HCT116 (cell line): Measurements from ENCODE around the gene MARS1. TPM values are rescaled to one million over a fixed set of nuclear protein-coding genes. Genes with fewer than 3 reads are reported as not detected.

ENCODE experiments used
- ATAC-seq: fragments of 200-7000 bp; cut with Tn5 transposase; 2 replicates; pipeline ENCODE4 v1.9.1; 2020; ENCODE audit warnings: mild to moderate bottlenecking, moderate library complexity
- BruUV-seq: library from RNA; stranded (reverse); fragments of 400-500 nt; replicated peaks from 2 replicates; lab custom pipeline; 2021; lab: Mats Ljungman, UMichigan
- CTCF ChIA-PET: fragments of 300-600 bp; sonication (Branson Sonifier 250); formaldehyde crosslinking; loops from one replicate; lab custom pipeline; 2021; ENCODE audit warnings: antibody characterized with exemption; lab: Charles Lee
- POLR2A ChIA-PET: fragments of 300-600, 350-600 bp; sonication (Branson Sonifier 250); formaldehyde crosslinking; loops from one replicate; lab custom pipeline; 2021; ENCODE audit warnings: antibody characterized with exemption; lab: Charles Lee
- RAD21 ChIA-PET, 2 experiments: fragments of 300-600 bp; sonication (Branson Sonifier 250); formaldehyde crosslinking; loops; one replicate each; lab custom pipeline; 2023; ENCODE audit warnings: low total read pairs in 2 of 2; ENCODE audit not compliant: uncharacterized antibody in 2 of 2, unreplicated experiment in 2 of 2, low non-redundant PET in 1 of 2; lab: Charles Lee
- DNase-seq: peaks from one replicate; pipeline ENCODE4 v3.0.0-alpha.2; 2010; ENCODE audit warnings: low read depth, low spot score
- H2AFZ ChIP-seq: fragments of 200-600 bp; shearing (Covaris generic), sonication (generic); 2 replicates; pipeline ENCODE4 v1.6.1; 2017; ENCODE audit warnings: low read depth, mixed run types, mixed read lengths, antibody characterized with exemption, low read length; ENCODE audit not compliant: poor library complexity, severe bottlenecking
- H3K27ac ChIP-seq: 2 replicates; pipeline ENCODE4 v1.5.1; 2012; ENCODE audit warnings: low read depth, low read length
- H3K27me3 ChIP-seq: fragments of 200-600 bp; sonication (generic); 2 replicates; pipeline ENCODE4 v1.6.1; 2016; ENCODE audit warnings: mixed run types, low read length, mixed read lengths; ENCODE audit not compliant: insufficient read depth
- H3K36me3 ChIP-seq, 2 experiments: fragments of 200-500 bp in 1 of 2; fragments of 200-600 bp in 1 of 2; sonication (Bioruptor generic) in 1 of 2; sonication (generic) in 1 of 2; 2 replicates each; pipeline versions ENCODE4 v1.5.1 to v1.6.1; 2014 to 2016; ENCODE audit warnings: low read length in 2 of 2, inconsistent platforms in 1 of 2, mixed read lengths in 1 of 2, mixed run types in 1 of 2; ENCODE audit not compliant: insufficient read depth in 2 of 2, control insufficient read depth in 1 of 2
- H3K4me1 ChIP-seq, 2 experiments: fragments of 200-600 bp in 1 of 2; sonication (generic) in 1 of 2; 2 replicates each; pipeline versions ENCODE4 v1.5.1 to v1.6.1; 2012 to 2017; ENCODE audit warnings: low read length in 2 of 2, inconsistent platforms in 1 of 2, mild to moderate bottlenecking in 1 of 2, mixed read lengths in 1 of 2, mixed run types in 1 of 2, moderate library complexity in 1 of 2; ENCODE audit not compliant: insufficient read depth in 2 of 2, control insufficient read depth in 1 of 2
- H3K4me2 ChIP-seq: fragments of 200-600 bp; sonication (generic); 2 replicates; pipeline ENCODE4 v1.6.1; 2017; ENCODE audit warnings: mixed run types, low read length, mixed read lengths
- H3K4me3 ChIP-seq, 2 experiments: fragments of 200-600 bp in 1 of 2; sonication (generic) in 1 of 2; replicated peaks in 1 of 2; 2 replicates each; pipeline ENCODE4 v1.5.1; 2011 to 2016; ENCODE audit warnings: low read length in 2 of 2, control low read depth in 1 of 2, low read depth in 1 of 2, mild to moderate bottlenecking in 1 of 2, mixed read lengths in 1 of 2, mixed run types in 1 of 2
- H3K79me2 ChIP-seq: fragments of 200-600 bp; sonication (generic); 2 replicates; pipeline ENCODE4 v1.6.1; 2017; ENCODE audit warnings: mild to moderate bottlenecking, mixed run types, low read length, moderate library complexity, mixed read lengths; ENCODE audit not compliant: insufficient read depth
- H3K9ac ChIP-seq: fragments of 200-600 bp; sonication (generic); 2 replicates; pipeline ENCODE4 v1.6.1; 2016; ENCODE audit warnings: low read length, mixed read lengths
- H3K9me2 ChIP-seq: fragments of 200-600 bp; sonication (generic), shearing (Covaris generic); 2 replicates; pipeline ENCODE4 v1.6.1; 2017; ENCODE audit warnings: mixed run types, mild to moderate bottlenecking, moderate library complexity; ENCODE audit not compliant: insufficient read depth
- H3K9me3 ChIP-seq, 2 experiments: fragments of 200-500 bp in 1 of 2; fragments of 200-600 bp in 1 of 2; sonication (Bioruptor generic) in 1 of 2; sonication (generic) in 1 of 2; 2 replicates each; pipeline ENCODE4 v1.6.1; 2014 to 2017; ENCODE audit warnings: low read length in 2 of 2, mixed read lengths in 2 of 2, inconsistent platforms in 1 of 2, low read depth in 1 of 2, mild to moderate bottlenecking in 1 of 2, mixed run types in 1 of 2, moderate library complexity in 1 of 2; ENCODE audit not compliant: control insufficient read depth in 1 of 2, insufficient read depth in 1 of 2
- H4K20me1 ChIP-seq: fragments of 200-600 bp; sonication (generic), shearing (Covaris generic); 2 replicates; pipeline ENCODE4 v1.6.1; 2017; ENCODE audit warnings: mixed run types, mild to moderate bottlenecking, moderate library complexity; ENCODE audit not compliant: insufficient read depth
- CBX3 ChIP-seq: IDR thresholded peaks from 2 replicates; pipeline ENCODE4 v1.6.1; 2012; ENCODE audit warnings: low read depth
- CTCF ChIP-seq, 3 experiments: fragments of 200-600 bp in 1 of 3; sonication (generic) in 1 of 3; IDR thresholded peaks in 2 of 3; conservative IDR thresholded peaks in 1 of 3; 2 replicates each; pipeline ENCODE4 v1.5.1; 2012 to 2017; ENCODE audit warnings: low read depth in 2 of 3, low read length in 2 of 3, antibody characterized with exemption in 1 of 3, borderline replicate concordance in 1 of 3, control low read depth in 1 of 3, mild to moderate bottlenecking in 1 of 3, mixed read lengths in 1 of 3, mixed run types in 1 of 3, moderate library complexity in 1 of 3; ENCODE audit not compliant: insufficient read depth in 1 of 3
- EGR1 ChIP-seq: IDR thresholded peaks from 2 replicates; pipeline ENCODE4 v1.6.1; 2012; ENCODE audit warnings: low read depth
- ELF1 ChIP-seq: IDR thresholded peaks from 2 replicates; pipeline ENCODE4 v1.6.1; 2012; ENCODE audit warnings: low read depth, borderline replicate concordance
- EZH2 ChIP-seq: fragments of 200-600 bp; sonication (generic); IDR thresholded peaks from 2 replicates; pipeline ENCODE4 v1.6.1; 2017; ENCODE audit warnings: antibody characterized with exemption, mixed run types
- EZH2phosphoT487 ChIP-seq: fragments of 200-600 bp; IDR thresholded peaks from 2 replicates; pipeline ENCODE4 v1.6.1; 2018; ENCODE audit warnings: antibody characterized with exemption, borderline replicate concordance
- FOSL1 ChIP-seq: IDR thresholded peaks from 2 replicates; pipeline ENCODE4 v1.6.1; 2012; ENCODE audit warnings: low read depth
- JUND ChIP-seq: IDR thresholded peaks from 2 replicates; pipeline ENCODE4 v1.6.1; 2012
- POLR2AphosphoS5 ChIP-seq: IDR thresholded peaks from 2 replicates; pipeline ENCODE4 v1.6.1; 2011; ENCODE audit warnings: mild to moderate bottlenecking, low read depth, low read length, moderate library complexity
- RAD21 ChIP-seq: IDR thresholded peaks from 2 replicates; pipeline ENCODE4 v1.6.1; 2012; ENCODE audit warnings: low read depth, mild to moderate bottlenecking
- REST ChIP-seq: IDR thresholded peaks from 2 replicates; pipeline ENCODE4 v1.6.1; 2012; ENCODE audit warnings: low read depth
- SP1 ChIP-seq: IDR thresholded peaks from 2 replicates; pipeline ENCODE4 v1.6.1; 2012; ENCODE audit warnings: low read depth
- TCF7L2 ChIP-seq: IDR thresholded peaks from 2 replicates; pipeline ENCODE4 v1.7.0; 2011; ENCODE audit warnings: borderline replicate concordance, inconsistent platforms; ENCODE audit not compliant: insufficient read depth, insufficient read length; ENCODE audit errors: extremely low read depth
- YY1 ChIP-seq: IDR thresholded peaks from 2 replicates; pipeline ENCODE4 v1.6.1; 2011; ENCODE audit warnings: low read length, low read depth, moderate library complexity, mild to moderate bottlenecking; ENCODE audit not compliant: insufficient replicate concordance; ENCODE audit errors: extremely low read depth
- ZBTB33 ChIP-seq: IDR thresholded peaks from 2 replicates; pipeline ENCODE4 v1.6.1; 2011; ENCODE audit warnings: mild to moderate bottlenecking, low read length, moderate library complexity; ENCODE audit not compliant: insufficient replicate concordance; ENCODE audit errors: extremely low read depth
- ZFX ChIP-seq: fragments of 450-650 bp; IDR thresholded peaks from 2 replicates; pipeline ENCODE4 v1.6.1; 2017
- ZNF274 ChIP-seq: fragments of 200-500 bp; sonication (Bioruptor generic); IDR thresholded peaks from 2 replicates; pipeline ENCODE4 v1.6.1; 2014; ENCODE audit warnings: mild to moderate bottlenecking, low read depth, low read length, inconsistent platforms
- intact Hi-C: fragments of 100-400 bp; cut with micrococcal nuclease; formaldehyde crosslinking; loops from 2 replicates; pipeline ENCODE4 v1.10.0; 2022
- total RNA-seq: library from RNA; stranded (reverse); gene quantifications from one replicate; pipeline ENCODE4 v1.2.1, GENCODE V29; 2021; ENCODE audit not compliant: unreplicated experiment
- TF ChIP-seq, protein P1 (sequence below): IDR thresholded peaks from 2 replicates; pipeline ENCODE4 v1.6.1; 2012
- TF ChIP-seq, protein P2 (sequence below): IDR thresholded peaks from 2 replicates; pipeline ENCODE4 v1.6.1; 2012

The MARS1 gene
- total RNA-seq, 1 experiment from 2014 or later: 344 TPM

GRCh38 chr12:57535764-57536596, 48.1 kb downstream of the MARS1 start:
- Histone ChIP-seq H3K9me3 (no peaks in the 10 kb centered on the region), H4K20me1 (no peaks in the 10 kb centered on the region), H3K27ac (no peak overlapping the region), H3K27me3 (no peaks in the 10 kb centered on the region), H3K36me3 (peaks cover 19 to 27% of the 10 kb centered on the region in 2 experiments; a peak in 3 of 4 replicates), H3K4me2 (no peak overlapping the region), H3K4me1 (no peaks in the 10 kb centered on the region), H3K79me2 (no peaks in the 10 kb centered on the region), H3K4me3 (no peak overlapping the region), H3K9ac (no peak overlapping the region), H3K9me2 (no peaks in the 10 kb centered on the region), H2AFZ (no peak overlapping the region)
- RAD21 ChIA-PET: no interaction called here
- DNase-seq (no peak), ATAC-seq (no peak)
- BruUV-seq: no TSS peak
- POLR2A ChIA-PET: no interaction called here
- CTCF ChIA-PET: no interaction called here
- intact Hi-C loops: no loop called here
- no peak for TF ChIP-seq EZH2phosphoT487
- no peak for TF ChIP-seq FOSL1
- no peak for TF ChIP-seq EGR1
- TF ChIP-seq SP1: no peak
- TF ChIP-seq POLR2AphosphoS5: no peak
- no peak for TF ChIP-seq REST
- TF ChIP-seq CBX3: no peak
- TF ChIP-seq ZFX: no peak
- no peak for TF ChIP-seq ZNF274
- no peak for TF ChIP-seq CTCF (IDR thresholded peaks at IDR 0.05 in 2 of 3, conservative IDR thresholded peaks at IDR 0.05 in 1 of 3; ENCODE audit: borderline replicate concordance in 1 of 3, insufficient read depth in 1 of 3, low read depth in 2 of 3, low read length in 2 of 3)
- TF ChIP-seq, protein P1, sequence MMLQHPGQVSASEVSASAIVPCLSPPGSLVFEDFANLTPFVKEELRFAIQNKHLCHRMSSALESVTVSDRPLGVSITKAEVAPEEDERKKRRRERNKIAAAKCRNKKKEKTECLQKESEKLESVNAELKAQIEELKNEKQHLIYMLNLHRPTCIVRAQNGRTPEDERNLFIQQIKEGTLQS: no peak
- TF ChIP-seq EZH2: no peak
- no peak for TF ChIP-seq JUND
- no peak for TF ChIP-seq RAD21
- TF ChIP-seq, protein P2, sequence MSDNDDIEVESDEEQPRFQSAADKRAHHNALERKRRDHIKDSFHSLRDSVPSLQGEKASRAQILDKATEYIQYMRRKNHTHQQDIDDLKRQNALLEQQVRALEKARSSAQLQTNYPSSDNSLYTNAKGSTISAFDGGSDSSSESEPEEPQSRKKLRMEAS: no peak
- TF ChIP-seq ZBTB33: no peak
- TF ChIP-seq TCF7L2: no peak
- no peak for TF ChIP-seq YY1
- no peak for TF ChIP-seq ELF1
